Activated CD8-positive, alpha-beta T cell treated with anti-CD3 and anti-CD28 coated beads for 36 hours (primary cell): ENCODE results near the gene DRAP1. TPM values are rescaled to one million over a fixed set of nuclear protein-coding genes. Genes with fewer than 3 reads are reported as not detected.

ENCODE experiments used
- ATAC-seq: fragments of 200-7000 bp; cut with Tn5 transposase; one replicate; pipeline ENCODE4 v1.10.0; 2021; ENCODE audit warnings: mild to moderate bottlenecking, moderate library complexity
- CTCF ChIA-PET: fragments of 350-600 bp; sonication (Branson Sonifier 250); formaldehyde crosslinking; loops from one replicate; lab custom pipeline; 2021; ENCODE audit warnings: antibody characterized with exemption; lab: Charles Lee
- POLR2A ChIA-PET: fragments of 350-600 bp; sonication (Branson Sonifier 250); formaldehyde crosslinking; loops from one replicate; lab custom pipeline; 2021; ENCODE audit warnings: antibody characterized with exemption; lab: Charles Lee
- DNase-seq: peaks from one replicate; pipeline ENCODE4 v3.0.0-alpha.2; 2020
- H3K27ac Mint-ChIP-seq: one replicate; pipeline ENCODE4 v1.8.0; 2021; ENCODE audit warnings: mild to moderate bottlenecking, mixed read lengths
- H3K27me3 Mint-ChIP-seq: one replicate; pipeline ENCODE4 v1.8.0; 2021; ENCODE audit warnings: mixed read lengths
- H3K36me3 Mint-ChIP-seq: one replicate; pipeline ENCODE4 v1.8.0; 2021; ENCODE audit warnings: low read depth, mixed read lengths
- H3K4me1 Mint-ChIP-seq: one replicate; pipeline ENCODE4 v1.8.0; 2021; ENCODE audit warnings: low read depth, mixed read lengths
- H3K4me3 Mint-ChIP-seq: one replicate; pipeline ENCODE4 v1.8.0; 2021; ENCODE audit warnings: mild to moderate bottlenecking, moderate library complexity, mixed read lengths
- H3K9me3 Mint-ChIP-seq: one replicate; pipeline ENCODE4 v1.8.0; 2021; ENCODE audit warnings: mixed read lengths
- CTCF ChIP-seq: fragments of 200-600 bp; IDR thresholded peaks from one replicate; pipeline ENCODE4 v1.8.0; 2022; ENCODE audit warnings: antibody characterized with exemption, mild to moderate bottlenecking
- intact Hi-C: fragments of 100-400 bp; cut with micrococcal nuclease; formaldehyde crosslinking; loops from one replicate; pipeline ENCODE4 v1.10.0; 2022
- total RNA-seq, 2 experiments: library from RNA; stranded (reverse); gene quantifications; one replicate each; pipeline ENCODE4 v1.2.3, GENCODE V29; 2021

The DRAP1 gene
- total RNA-seq, 2 experiments from 2014 or later = 135 TPM

- intact Hi-C loops = loop anchor here (5.0 kb wide), 2 partner anchors 40 to 100 kb away; no protein-coding TSS in a partner anchor
- no peak for TF ChIP-seq CTCF
- ChIA-PET CTCF (interaction anchor here (0.6 to 10.5 kb wide), 25 partner anchors 8 to 464 kb away, joined by 3 to 283 read pairs (median 11); partner anchors contain the start of genes AP5B1, BANF1, CFL1 and CTSW), POLR2A (interaction anchor here (0.6 to 28.1 kb wide), 5 partner anchors 13 to 107 kb away, joined by 3 to 560 read pairs (median 3); partner anchors contain the start of genes CFL1, EFEMP2, FOSL1 and MUS81)
- no peaks in the 10 kb centered on the region for H3K9me3 Mint-ChIP-seq
- H3K27me3 Mint-ChIP-seq = no peaks in the 10 kb centered on the region
- ATAC-seq (no peak), DNase-seq (no peak)
- peaks cover 36% of the 10 kb centered on the region for H3K36me3 Mint-ChIP-seq
- H3K4me1 Mint-ChIP-seq = peaks cover 40% of the 10 kb centered on the region
- H3K4me3 Mint-ChIP-seq = peak overlapping the region; percentile 94
- peak overlapping the region; percentile 91 for H3K27ac Mint-ChIP-seq
These were observed 32.2 kb upstream of the DRAP1 start for GRCh38 chr11:65886826-65887722.

- DNase-seq (peak; percentile 22), ATAC-seq (no peak)
- CTCF ChIA-PET = interaction anchor here (0.9 to 10.5 kb wide), 29 partner anchors 9 to 341 kb away, joined by 3 to 283 read pairs (median 11); partner anchors contain the start of genes AP5B1, BANF1, CFL1 and CTSW
- peaks cover 45% of the 10 kb centered on the region for H3K4me1 Mint-ChIP-seq
- intact Hi-C loops = loop anchor here (5.0 kb wide), 2 partner anchors 40 to 100 kb away; no protein-coding TSS in a partner anchor
- H3K9me3 Mint-ChIP-seq = no peaks in the 10 kb centered on the region
- POLR2A ChIA-PET = interaction anchor here (0.6 to 28.1 kb wide), 11 partner anchors 8 to 159 kb away, joined by 3 to 560 read pairs (median 16); partner anchors contain the start of genes C11orf68, CFL1, CTSW and DRAP1
- peaks cover 43% of the 10 kb centered on the region for H3K36me3 Mint-ChIP-seq
- H3K27ac Mint-ChIP-seq = peak overlapping the region; percentile 91
- H3K27me3 Mint-ChIP-seq = no peaks in the 10 kb centered on the region
- no peak for TF ChIP-seq CTCF
- H3K4me3 Mint-ChIP-seq = peak overlapping the region; percentile 94
These were observed 31.5 kb upstream of the DRAP1 start for GRCh38 chr11:65887723-65888162.

GRCh38 chr11:65888163-65888814, 30.9 kb upstream of the DRAP1 start, which contains the start of gene FIBP:
FIBP (minus strand) TSS chr11:65888471; CDS start chr11:65888418, 53 bp downstream.
- peak within 1 kb of the TSS; percentile 94 for H3K4me3 Mint-ChIP-seq
- H3K4me1 Mint-ChIP-seq = peaks cover 51% of the 10 kb centered on the region
- CTCF ChIA-PET = interaction anchor here (0.7 to 10.5 kb wide), 33 partner anchors 9 to 342 kb away, joined by 3 to 283 read pairs (median 7); partner anchors contain the start of genes AP5B1, CFL1, CTSW and EFEMP2
- H3K27ac Mint-ChIP-seq = peak within 1 kb of the TSS; percentile 91
- POLR2A ChIA-PET = interaction anchor here (0.6 to 28.1 kb wide), 16 partner anchors 8 to 313 kb away, joined by 3 to 560 read pairs (median 4); partner anchors contain the start of genes C11orf68, CFL1, CTSW and DRAP1
- intact Hi-C loops = loop anchor here (5.0 kb wide), 2 partner anchors 39 to 99 kb away; no protein-coding TSS in a partner anchor
- DNase-seq = peak; percentile 98
- H3K36me3 Mint-ChIP-seq = peaks cover 44% of the 10 kb centered on the region
- no peaks in the 10 kb centered on the region for H3K9me3 Mint-ChIP-seq
- ATAC-seq = peak; percentile 68
- peak; percentile 75 for TF ChIP-seq CTCF
- no peaks in the 10 kb centered on the region for H3K27me3 Mint-ChIP-seq

GRCh38 chr11:65890324-65891218, 28.7 kb upstream of the DRAP1 start, which contains the start of gene CCDC85B:
CCDC85B (plus strand) TSS chr11:65890673; CDS start chr11:65890784, 111 bp downstream.
- CTCF ChIA-PET = interaction anchor here (0.9 to 10.5 kb wide), 32 partner anchors 7 to 275 kb away, joined by 3 to 283 read pairs (median 8); partner anchors contain the start of genes AP5B1, BANF1, C11orf68 and CFL1
- POLR2A ChIA-PET = interaction anchor here (0.6 to 28.1 kb wide), 34 partner anchors 9 to 427 kb away, joined by 3 to 560 read pairs (median 4); partner anchors contain the start of genes BANF1, C11orf68, CFL1 and CTSW
- H3K27ac Mint-ChIP-seq = peak within 1 kb of the TSS; percentile 91
- H3K27me3 Mint-ChIP-seq = no peaks in the 10 kb centered on the region
- no peaks in the 10 kb centered on the region for H3K9me3 Mint-ChIP-seq
- peak; percentile 100 for DNase-seq
- peaks cover 40% of the 10 kb centered on the region for H3K36me3 Mint-ChIP-seq
- peak; percentile 64 for ATAC-seq
- no peak for TF ChIP-seq CTCF
- intact Hi-C loops = loop anchor here (10.0 kb wide), 1 partner anchor 74 kb away; the partner anchor contains the start of gene SART1
- H3K4me3 Mint-ChIP-seq = peak within 1 kb of the TSS; percentile 94
- H3K4me1 Mint-ChIP-seq = peaks cover 50% of the 10 kb centered on the region
